H54 (cell line): ENCODE measurements around the gene CFTR.
"Not testable (repeated sequence)": the region's sequence is repeated elsewhere in the genome, so short reads cannot be mapped to it uniquely, and the experiment has no call there.

ENCODE experiments used
- DNase-seq: peaks from one replicate; pipeline ENCODE4 v3.0.0; 2011; ENCODE audit warnings: low spot score, mixed read lengths; ENCODE audit not compliant: insufficient read length
- FAIRE-seq: peaks from 3 replicates; lab custom pipeline; 2011; peaks lifted over from hg19 to GRCh38; lab: Jason Lieb, UNC
- POLR2A ChIP-seq: IDR thresholded peaks from 2 replicates; pipeline ENCODE4 v1.6.1; 2011; ENCODE audit warnings: low read depth, mild to moderate bottlenecking, low read length

Gene CFTR

DNA sequence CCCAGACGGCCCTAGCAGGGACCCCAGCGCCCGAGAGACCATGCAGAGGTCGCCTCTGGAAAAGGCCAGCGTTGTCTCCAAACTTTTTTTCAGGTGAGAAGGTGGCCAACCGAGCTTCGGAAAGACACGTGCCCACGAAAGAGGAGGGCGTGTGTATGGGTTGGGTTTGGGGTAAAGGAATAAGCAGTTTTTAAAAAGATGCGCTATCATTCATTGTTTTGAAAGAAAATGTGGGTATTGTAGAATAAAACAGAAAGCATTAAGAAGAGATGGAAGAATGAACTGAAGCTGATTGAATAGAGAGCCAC lies 184 bp downstream of the CFTR start:
- DNase-seq (no peak), FAIRE-seq (no peak)
- TF ChIP-seq POLR2A: no peak

DNA sequence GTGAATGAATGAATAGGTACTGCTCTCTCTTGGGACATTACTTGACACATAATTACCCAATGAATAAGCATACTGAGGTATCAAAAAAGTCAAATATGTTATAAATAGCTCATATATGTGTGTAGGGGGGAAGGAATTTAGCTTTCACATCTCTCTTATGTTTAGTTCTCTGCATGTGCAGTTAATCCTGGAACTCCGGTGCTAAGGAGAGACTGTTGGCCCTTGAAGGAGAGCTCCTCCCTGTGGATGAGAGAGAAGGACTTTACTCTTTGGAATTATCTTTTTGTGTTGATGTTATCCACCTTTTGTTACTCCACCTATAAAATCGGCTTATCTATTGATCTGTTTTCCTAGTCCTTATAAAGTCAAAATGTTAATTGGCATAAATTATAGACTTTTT lies 1.2 kb downstream of the CFTR start:
- FAIRE-seq (no peak), DNase-seq (no peak)
- no peak for TF ChIP-seq POLR2A

DNA sequence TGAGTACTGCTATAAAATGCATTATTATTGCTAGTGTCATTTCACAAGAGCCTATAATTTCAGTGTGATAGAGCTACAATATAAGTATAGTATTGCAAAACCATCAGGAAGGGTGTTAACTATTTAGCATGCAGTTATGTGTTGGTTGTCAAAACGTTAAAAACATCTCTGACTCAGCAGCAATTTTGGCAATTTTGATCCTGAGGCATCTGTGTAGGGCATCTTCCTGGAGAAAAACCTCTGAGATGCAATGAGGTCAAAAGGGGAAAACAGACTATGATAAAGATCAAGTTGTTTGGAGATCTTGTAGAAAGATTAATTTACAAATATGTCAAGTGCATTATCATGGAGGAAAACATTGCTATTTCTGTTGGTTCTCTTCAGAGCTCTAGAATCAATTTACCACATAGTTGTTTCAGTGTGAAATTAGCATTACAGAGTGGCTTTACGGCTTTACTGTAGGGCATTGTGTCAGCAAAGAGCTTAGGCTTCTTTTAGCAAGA lies 5.3 kb downstream of the CFTR start:
- DNase-seq (no peak), FAIRE-seq (no peak)
- no peak for TF ChIP-seq POLR2A

DNA sequence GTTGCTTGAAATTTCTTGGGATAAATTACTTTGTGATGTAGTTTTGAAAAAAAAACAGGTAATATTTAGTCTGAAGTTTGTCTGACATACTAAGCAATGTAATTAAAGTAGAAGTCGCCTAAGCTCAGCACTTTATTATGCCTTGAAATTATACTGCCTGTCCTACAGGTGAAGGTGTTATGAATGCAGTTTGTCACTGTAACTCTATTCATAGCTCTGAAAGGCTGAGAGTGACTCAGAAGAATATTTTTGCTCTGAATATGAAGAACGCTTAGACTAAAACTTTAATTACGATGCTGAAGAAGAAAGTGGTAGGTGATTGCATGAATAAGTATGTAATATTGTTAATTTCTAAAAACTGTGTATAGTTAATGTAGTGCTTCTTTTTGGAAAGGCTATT lies 9.2 kb downstream of the CFTR start:
- TF ChIP-seq POLR2A: no peak
- DNase-seq: no peak
- no peak for FAIRE-seq

DNA sequence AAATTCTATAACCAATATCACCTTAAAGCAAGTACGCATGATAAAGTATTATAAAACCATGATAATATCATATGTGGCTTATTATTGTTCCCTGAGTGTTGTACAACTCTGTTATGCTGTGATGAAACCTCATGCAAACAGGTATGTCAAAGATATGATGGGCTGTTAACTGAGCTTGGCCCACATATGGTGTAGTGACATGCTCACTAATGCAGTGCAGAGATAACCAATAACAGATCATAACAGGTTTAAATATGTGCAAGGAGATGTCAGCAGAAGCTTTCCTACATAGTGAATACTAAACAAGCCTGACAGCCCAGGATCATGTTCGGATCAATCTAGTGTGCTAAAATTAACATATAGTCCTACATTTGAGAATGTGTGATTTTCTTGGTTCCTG lies 9.6 kb downstream of the CFTR start:
- no peak for FAIRE-seq

DNA sequence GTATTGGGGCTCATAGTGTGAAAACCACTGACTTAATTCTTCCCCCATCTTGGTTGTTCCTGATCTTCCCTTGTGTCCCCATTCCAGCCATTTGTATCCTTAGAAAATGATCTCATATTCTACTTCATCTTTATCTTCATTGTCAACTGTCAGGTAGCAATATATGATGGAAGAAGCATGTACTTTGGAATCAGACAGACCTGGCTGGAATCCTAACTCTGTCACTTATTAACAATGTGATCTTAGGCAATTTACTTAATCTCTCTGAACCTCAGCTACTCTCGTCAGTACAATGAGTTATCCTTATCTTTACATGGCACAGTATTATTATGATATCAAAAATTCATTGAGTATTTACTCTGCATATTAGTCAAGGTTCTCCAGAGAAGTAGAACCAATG lies 10.1 kb downstream of the CFTR start:
- FAIRE-seq: no peak
- no peak for TF ChIP-seq POLR2A
- DNase-seq: no peak

More for the DNA sequence above, 9.6 kb downstream of the CFTR start:
- no peak for TF ChIP-seq POLR2A
- no peak for DNase-seq

DNA sequence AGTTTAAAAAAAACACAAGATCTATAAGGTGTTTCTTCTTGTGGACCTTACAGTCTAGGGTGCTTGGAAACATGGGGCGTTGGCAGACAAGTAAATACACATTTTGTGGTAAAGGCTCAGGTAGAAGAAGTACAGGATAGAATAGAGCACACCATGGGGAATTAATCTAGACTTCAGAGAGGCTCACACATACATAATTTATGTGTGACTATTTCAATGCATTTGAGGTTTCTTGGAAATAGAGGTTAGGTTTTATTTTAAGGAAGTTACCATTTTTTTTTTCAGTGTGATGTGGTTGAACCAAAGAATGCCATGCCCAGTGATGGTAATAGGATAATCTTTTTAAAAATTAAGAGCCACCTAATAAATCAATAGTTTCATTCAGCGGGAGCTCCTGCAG lies 12.8 kb downstream of the CFTR start:
- FAIRE-seq (no peak), DNase-seq (no peak)
- no peak for TF ChIP-seq POLR2A

DNA sequence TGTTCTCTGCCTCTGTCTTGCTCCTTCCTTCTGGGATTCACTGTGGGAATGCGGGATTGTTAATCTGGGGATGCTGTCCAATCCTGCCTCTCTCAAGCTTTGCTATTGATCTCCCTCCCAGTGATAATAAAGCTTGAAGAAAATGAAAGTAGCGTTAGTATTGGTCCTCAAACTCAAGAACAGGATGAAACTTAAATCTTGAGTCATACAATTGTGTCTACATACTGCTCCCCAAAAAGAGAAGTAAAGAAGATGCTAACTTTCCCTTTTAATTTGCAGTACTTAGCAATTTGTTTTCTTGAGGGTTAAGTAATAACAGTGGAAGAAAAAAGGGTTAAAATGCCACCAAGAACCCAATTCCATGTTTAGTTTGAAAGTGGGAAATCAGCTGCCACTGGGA lies 13.6 kb downstream of the CFTR start:
- FAIRE-seq: no peak
- no peak for TF ChIP-seq POLR2A

DNA sequence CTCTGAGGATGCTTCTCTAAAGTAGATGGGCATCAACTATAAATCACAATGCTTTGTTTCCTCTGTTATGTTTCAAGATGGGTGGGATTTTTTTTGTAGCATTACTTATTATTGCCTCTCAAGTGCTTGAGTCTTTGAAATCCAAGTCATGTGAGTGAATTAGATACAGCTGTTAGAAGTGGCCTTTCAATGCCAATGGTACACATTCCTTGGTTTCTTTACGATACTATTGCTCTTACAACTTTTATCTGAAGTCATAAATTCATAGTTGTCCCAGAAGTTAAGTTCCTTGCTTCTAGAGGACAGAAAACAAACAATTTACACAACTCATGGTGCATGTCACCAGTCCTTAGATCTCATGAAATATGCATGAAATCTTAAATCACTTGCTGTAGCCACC lies 15.5 kb downstream of the CFTR start:
- DNase-seq (no peak), FAIRE-seq (no peak)
- TF ChIP-seq POLR2A: no peak

More for the DNA sequence above, 13.6 kb downstream of the CFTR start:
- DNase-seq: no peak

DNA sequence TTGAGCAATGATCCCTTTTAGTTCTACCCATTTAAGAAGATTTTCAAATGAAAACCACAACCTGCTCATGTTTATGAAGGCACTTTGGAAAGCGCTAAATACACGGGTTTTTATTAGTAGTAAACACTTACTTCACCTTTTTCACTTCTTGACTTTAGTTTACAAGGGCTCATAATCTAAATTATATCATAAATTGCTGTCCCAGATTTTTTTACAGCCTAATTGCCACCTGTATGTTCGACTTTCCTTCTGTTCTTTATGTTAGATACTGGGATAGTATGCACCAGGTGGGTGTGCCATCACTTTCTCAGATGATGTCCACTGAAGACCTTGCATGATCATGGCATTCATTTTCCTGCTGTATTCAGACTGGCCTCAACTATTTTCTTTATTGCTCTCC lies 22.5 kb downstream of the CFTR start:
- TF ChIP-seq POLR2A: no peak
- FAIRE-seq: no peak
- DNase-seq: no peak

DNA sequence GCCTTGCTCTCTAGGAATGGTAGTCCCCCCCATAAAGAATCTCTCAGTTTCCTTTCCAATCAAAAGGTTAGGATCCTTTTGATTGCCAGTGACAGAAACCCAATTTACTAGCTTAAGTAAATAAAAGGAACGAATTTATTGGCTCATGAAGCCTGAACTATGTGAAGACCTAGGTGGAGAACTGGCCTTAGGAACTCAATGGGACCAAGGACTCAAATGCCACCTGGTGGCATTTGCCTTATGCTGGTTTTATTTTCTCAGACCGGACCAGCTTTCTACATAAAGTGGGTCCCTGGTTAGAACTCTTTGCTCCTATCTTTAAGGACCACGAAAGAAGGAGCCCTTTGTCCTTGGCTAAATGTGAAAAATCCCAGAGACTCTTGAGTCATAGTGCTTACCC lies 25.4 kb downstream of the CFTR start:
- TF ChIP-seq POLR2A: no peak
- no peak for FAIRE-seq
- DNase-seq: no peak

DNA sequence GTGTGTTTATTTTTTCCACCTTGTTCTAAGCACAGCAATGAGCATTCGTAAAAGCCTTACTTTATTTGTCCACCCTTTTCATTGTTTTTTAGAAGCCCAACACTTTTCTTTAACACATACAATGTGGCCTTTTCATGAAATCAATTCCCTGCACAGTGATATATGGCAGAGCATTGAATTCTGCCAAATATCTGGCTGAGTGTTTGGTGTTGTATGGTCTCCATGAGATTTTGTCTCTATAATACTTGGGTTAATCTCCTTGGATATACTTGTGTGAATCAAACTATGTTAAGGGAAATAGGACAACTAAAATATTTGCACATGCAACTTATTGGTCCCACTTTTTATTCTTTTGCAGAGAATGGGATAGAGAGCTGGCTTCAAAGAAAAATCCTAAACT lies 28.9 kb downstream of the CFTR start:
- TF ChIP-seq POLR2A: no peak
- no peak for DNase-seq
- FAIRE-seq: no peak

DNA sequence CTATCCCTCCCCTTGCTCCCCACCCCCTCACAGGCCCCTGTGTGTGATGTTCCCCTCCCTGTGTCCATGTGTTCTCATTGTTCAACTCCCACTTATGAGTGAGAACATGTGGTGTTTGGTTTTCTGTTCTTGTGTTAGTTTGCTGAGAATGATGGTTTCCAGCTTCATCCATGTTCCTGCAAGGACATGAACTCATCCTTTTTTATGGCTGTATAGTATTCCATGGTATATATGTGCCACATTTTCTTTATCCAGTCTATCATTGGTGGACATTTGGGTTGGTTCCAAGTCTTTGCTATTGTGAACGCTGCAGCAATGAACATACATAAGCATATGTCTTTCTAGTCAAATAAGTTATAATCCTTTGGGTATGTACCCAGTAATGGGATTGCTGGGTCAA lies 37.4 kb downstream of the CFTR start:
- not testable (repeated sequence) for DNase-seq, FAIRE-seq

DNA sequence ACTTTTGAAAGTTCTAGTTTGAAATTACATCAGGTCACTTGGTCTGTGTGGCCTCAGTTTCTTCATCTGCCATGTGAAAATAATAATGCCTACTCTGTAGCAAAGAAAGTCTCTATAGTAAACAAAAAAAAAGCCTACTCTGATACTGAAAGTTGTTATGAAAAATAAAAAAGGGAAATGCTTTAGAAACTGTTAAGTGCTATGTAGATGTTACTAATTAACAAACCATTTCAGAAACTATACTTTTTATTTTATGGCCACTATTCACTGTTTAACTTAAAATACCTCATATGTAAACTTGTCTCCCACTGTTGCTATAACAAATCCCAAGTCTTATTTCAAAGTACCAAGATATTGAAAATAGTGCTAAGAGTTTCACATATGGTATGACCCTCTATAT lies 50.6 kb downstream of the CFTR start:
- FAIRE-seq: no peak
- TF ChIP-seq POLR2A: no peak
- DNase-seq: no peak

DNA sequence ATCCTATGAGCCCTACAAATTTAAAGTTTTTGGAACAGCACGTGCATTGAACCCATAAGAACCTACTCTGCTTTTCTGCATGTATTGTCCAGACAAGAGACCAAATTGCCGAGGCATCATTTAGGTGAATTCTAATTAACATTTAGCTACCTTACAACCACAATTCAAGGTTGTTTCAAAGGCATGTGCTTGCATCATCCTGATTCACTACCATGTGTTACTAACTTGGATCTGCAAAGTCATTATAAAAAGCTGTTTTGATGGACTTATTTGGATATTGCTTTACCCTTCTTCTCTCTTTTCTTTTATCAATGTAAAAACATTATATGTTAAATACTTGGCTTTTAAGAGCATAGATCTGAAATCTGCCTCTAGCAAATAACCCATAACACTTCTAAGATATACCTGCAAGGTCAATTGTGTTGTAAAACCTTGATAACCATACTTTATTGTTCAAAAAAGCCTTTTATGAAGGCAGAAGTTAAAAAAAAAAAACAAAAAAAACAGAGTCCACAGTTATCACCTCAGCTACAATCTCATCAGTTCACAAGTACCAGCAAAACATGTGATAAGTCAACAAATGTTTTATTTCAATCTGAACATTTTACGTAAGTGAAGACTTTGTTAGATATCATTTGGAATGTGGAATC lies 51.9 kb downstream of the CFTR start:
- TF ChIP-seq POLR2A: no peak
- DNase-seq: no peak
- FAIRE-seq: no peak

DNA sequence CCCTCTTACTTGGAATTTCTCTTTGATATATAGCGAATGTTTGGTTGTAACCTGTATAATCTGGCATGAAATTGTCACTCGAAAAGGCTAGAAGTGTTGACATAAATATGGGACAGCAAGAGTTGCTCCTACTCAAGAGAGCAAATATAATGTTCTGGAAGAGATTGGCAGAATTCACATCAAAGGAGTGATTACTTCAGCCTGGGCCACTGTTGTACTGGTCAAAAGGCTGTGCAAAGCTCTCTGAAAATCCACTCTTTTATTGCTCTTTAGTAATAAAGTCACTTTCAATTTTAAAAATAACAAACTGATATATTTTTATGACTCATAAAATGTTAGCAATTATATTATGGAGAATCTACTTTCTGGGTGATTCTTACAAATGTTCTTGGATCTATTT lies 58.2 kb downstream of the CFTR start:
- no peak for FAIRE-seq
- TF ChIP-seq POLR2A: no peak
- DNase-seq: no peak
